A549 treated with GW870086 at 1 μM for 4 hours (cell line): ENCODE results near the gene FBXO27. TPM values are rescaled to one million over a fixed set of nuclear protein-coding genes. Genes with fewer than 3 reads are reported as not detected.

ENCODE experiments used
- total RNA-seq: library from RNA; stranded (reverse); fragments of 200-300 nt; extraction: Qiagen RNA extraction; gene quantifications from 5 replicates; pipeline ENCODE4 v1.2.3, GENCODE V29; 2022; ENCODE audit warnings: low read depth

FBXO27 gene
- total RNA-seq: 2.8 to 4.4 TPM (median 3.9 TPM) in 5 replicates

DNA sequence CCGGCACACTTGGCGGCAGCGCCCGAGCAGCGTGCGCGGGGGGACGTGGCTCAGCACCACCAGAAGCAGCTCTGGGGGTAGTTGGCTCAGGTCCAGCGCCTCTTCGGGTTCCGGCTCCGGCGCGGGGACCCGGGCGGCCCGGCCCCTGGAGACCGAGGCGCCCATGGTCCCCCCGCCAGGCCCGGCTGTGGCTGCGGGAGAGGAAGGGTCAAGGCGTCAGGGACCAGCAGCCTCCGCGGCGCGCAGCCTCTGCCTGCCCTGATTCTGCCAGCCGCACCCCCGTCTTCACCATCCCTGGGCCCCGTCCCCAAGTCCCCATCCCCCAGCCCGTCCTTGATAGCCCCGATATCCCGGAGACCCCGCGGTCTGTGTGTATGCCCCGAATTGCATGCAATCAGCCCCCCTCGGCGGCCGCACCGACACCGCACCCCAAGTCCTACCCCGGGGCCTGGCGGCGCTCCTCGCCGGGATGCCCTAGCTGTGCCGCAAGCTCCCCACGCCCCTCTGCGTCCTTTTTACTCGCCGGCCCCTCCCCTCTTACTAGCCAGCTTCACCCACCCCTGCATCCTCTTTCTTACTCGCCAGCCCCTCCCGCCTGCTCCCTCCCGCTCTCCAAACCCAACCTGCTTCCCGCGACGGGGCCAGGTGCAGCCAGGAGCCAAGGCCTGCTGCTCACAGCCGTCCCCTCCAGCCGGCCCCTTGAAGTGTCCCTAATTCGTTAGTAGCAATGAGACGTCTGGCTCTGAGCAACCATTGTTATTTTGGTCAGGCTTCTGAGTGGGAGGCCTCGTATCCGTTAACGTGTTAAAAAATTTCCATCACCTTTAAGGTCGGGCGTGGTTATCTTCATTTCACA is at the start of gene FBXO27:
TSS of gene FBXO27 (minus strand) at position 487 of the 856 bp plus-strand sequence. CDS start at position 165, 322 bp downstream.

GRCh38 chr19:38975214-38975860 is 57.0 kb downstream of the FBXO27 start, which contains the start of gene FBXO17:
TSS of gene FBXO17 (minus strand) at chr19:38975742. CDS start at chr19:38950319, 25,423 bp downstream.

Other genes with a start within 250 kb of the FBXO27 start
- 0.56 to 0.58 TPM in 2 of 5 replicates, not detected in the others for gene LGALS7B, start 243.3 kb downstream of the FBXO27 start, total RNA-seq
- gene LGALS4, start 219.6 kb downstream of the FBXO27 start, total RNA-seq: 0.35 to 1.8 TPM (median 0.45 TPM) in 5 replicates
- 276 to 372 TPM (median 288 TPM) in 5 replicates for gene ECH1, start 200.8 kb downstream of the FBXO27 start, total RNA-seq
- gene HNRNPL, start 182.6 kb downstream of the FBXO27 start, total RNA-seq: 305 to 358 TPM (median 332 TPM) in 5 replicates
- gene RINL, start 154.3 kb downstream of the FBXO27 start, total RNA-seq: 1.6 to 3.6 TPM (median 2.6 TPM) in 5 replicates
- 28.3 to 37.7 TPM (median 35.8 TPM) in 5 replicates for gene SIRT2, start 132.9 kb downstream of the FBXO27 start, total RNA-seq
- gene NFKBIB, start 132.6 kb downstream of the FBXO27 start, total RNA-seq: 58.8 to 116 TPM (median 98.0 TPM) in 5 replicates
- 0.37 to 0.77 TPM (median 0.52 TPM) in 4 of 5 replicates, not detected in the other for gene CCER2, start 120.4 kb downstream of the FBXO27 start, total RNA-seq
- 52.7 to 58.8 TPM (median 54.7 TPM) in 5 replicates for gene SARS2, start 101.8 kb downstream of the FBXO27 start, total RNA-seq
- gene MRPS12, start 101.6 kb downstream of the FBXO27 start, total RNA-seq: 222 to 326 TPM (median 280 TPM) in 5 replicates
- 64.1 to 85.5 TPM (median 79.4 TPM) in 5 replicates for gene FBXO17, start 56.8 kb downstream of the FBXO27 start, total RNA-seq
- gene ACP7, start 51.8 kb upstream of the FBXO27 start, total RNA-seq: 0.06 to 0.13 TPM (median 0.08 TPM) in 4 of 5 replicates, not detected in the other
- gene PAK4, start 93.2 kb upstream of the FBXO27 start, total RNA-seq: 91.5 to 118 TPM (median 110 TPM) in 5 replicates
- 1.00 to 2.3 TPM (median 1.6 TPM) in 5 replicates for gene NCCRP1, start 164.4 kb upstream of the FBXO27 start, total RNA-seq
- not detected in 5 replicates for gene SYCN, start 171.7 kb upstream of the FBXO27 start, total RNA-seq
- not detected in 5 replicates for gene IFNL3, start 212.5 kb upstream of the FBXO27 start, total RNA-seq
- not detected in 5 replicates for gene IFNL4, start 216.3 kb upstream of the FBXO27 start, total RNA-seq
- gene IFNL2, start 235.8 kb upstream of the FBXO27 start, total RNA-seq: not detected in 5 replicates